ENCODE results near the gene ABCG2.

DNA sequence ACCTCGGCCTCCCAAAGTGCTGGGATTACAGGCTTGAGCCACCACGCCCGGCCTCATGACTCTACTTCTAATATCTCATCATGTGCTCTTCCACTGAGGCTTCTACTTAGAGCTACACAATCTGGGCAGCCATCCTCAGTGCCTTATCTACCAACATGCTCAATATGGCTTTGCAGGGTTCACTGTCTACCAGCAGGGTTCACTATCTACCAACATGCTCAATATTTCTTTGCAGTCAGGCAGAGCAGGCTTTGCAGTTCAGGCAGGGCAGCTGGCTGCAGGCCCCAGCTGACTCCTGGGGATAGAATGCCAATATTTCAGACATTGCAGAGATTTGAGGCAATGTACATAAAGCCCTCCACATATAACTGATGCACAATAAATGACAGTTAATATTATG lies 103.5 kb downstream of the ABCG2 start:
- TF ChIP-seq POLR2A (IDR thresholded peaks at IDR 0.05): no peak
- TF ChIP-seq, protein P1, sequence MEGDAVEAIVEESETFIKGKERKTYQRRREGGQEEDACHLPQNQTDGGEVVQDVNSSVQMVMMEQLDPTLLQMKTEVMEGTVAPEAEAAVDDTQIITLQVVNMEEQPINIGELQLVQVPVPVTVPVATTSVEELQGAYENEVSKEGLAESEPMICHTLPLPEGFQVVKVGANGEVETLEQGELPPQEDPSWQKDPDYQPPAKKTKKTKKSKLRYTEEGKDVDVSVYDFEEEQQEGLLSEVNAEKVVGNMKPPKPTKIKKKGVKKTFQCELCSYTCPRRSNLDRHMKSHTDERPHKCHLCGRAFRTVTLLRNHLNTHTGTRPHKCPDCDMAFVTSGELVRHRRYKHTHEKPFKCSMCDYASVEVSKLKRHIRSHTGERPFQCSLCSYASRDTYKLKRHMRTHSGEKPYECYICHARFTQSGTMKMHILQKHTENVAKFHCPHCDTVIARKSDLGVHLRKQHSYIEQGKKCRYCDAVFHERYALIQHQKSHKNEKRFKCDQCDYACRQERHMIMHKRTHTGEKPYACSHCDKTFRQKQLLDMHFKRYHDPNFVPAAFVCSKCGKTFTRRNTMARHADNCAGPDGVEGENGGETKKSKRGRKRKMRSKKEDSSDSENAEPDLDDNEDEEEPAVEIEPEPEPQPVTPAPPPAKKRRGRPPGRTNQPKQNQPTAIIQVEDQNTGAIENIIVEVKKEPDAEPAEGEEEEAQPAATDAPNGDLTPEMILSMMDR (IDR thresholded peaks at IDR 0.05): peak in 2 of 3 experiments; percentile 42 to 48

Data from testis (tissue), 2 donors.